ENCODE data around the gene ARHGAP40. TPM values are rescaled to one million over a fixed set of nuclear protein-coding genes. Genes with fewer than 3 reads are reported as not detected.

The ARHGAP40 gene
- total and polyA plus RNA-seq, 2 of the 13 experiments (the other 11 are each of a cell fraction or from before 2014, with no cell fraction given): 0.75 to 2.1 TPM

DNA sequence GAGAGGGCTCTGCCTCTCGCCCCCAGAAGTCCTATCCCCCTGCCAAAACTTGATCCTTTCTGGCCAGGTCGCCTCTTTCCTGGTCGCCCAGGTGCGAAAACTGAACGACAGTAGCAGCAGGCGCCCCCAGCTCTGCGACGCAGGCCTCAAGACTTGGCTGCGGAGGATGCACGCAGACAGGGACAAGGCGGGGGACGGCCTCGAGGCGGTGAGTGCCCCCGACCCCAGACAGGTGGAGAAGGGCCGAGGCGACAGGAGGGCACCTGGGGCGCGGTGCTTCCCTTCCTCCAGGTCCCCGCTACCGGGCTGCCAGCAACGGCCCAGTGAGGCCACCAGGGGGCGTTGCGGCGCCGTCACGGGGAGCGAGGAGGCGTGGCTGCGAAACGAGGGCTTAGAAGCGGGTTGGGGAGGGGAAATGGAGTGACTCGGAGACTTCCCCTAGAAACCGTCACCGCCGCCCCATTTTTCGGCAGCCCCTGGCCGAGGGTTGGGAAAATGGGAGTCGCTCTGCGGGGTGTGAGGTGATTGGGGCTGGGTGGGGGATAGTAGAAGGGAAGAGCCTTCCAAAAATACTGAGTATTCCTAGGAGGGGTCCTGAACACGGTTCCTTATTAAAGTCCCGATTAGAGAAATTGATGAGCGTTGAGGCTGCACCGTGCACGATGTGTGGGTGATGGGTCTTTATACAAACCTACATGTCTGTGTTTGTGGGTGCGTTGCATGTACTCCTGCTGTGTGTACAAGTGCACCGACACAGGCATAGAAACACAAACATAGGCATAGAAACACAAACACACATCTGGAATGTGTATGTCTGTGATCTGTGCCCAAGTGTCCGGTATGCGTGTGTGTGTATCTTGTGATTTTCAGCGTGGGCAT lies 44.6 kb downstream of the ARHGAP40 start (continued):
- TF ChIP-seq, protein P1, sequence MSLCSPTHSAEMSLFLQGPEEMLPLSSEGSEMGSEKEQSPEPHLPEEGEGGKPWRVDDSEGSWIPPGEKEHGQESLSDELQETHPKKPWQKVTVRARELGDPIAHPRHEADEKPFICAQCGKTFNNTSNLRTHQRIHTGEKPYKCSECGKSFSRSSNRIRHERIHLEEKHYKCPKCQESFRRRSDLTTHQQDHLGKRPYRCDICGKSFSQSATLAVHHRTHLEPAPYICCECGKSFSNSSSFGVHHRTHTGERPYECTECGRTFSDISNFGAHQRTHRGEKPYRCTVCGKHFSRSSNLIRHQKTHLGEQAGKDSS (CRISPR knock-in tag; IDR thresholded peaks at IDR 0.05; ENCODE audit: borderline replicate concordance, low read depth): peak; percentile 91
- TF ChIP-seq ZNF101 (CRISPR knock-in tag; IDR thresholded peaks at IDR 0.05; ENCODE audit: borderline replicate concordance, low read depth) (no peak), SMYD3 (CRISPR knock-in tag; IDR thresholded peaks at IDR 0.05) (no peak), ZNF790 (CRISPR knock-in tag; IDR thresholded peaks at IDR 0.05; ENCODE audit: borderline replicate concordance) (no peak), JUNB (CRISPR knock-in tag; IDR thresholded peaks at IDR 0.05; ENCODE audit: borderline replicate concordance) (no peak), HIVEP1 (CRISPR knock-in tag; IDR thresholded peaks at IDR 0.05) (peak; percentile 52; the same call in 1 of the 2 replicates), ZSCAN30 (CRISPR knock-in tag; IDR thresholded peaks at IDR 0.05) (no peak), ZNF776 (CRISPR knock-in tag; IDR thresholded peaks at IDR 0.05) (no peak), ZNF510 (CRISPR knock-in tag; IDR thresholded peaks at IDR 0.05; ENCODE audit: low read depth) (no peak), ZNF296 (CRISPR knock-in tag; conservative IDR thresholded peaks at IDR 0.05) (no peak), JUND (CRISPR knock-in tag; IDR thresholded peaks at IDR 0.05) (0 out of 2 replicates have a peak, but pooled peaks have one; percentile 31), TSC22D2 (CRISPR knock-in tag; IDR thresholded peaks at IDR 0.05; ENCODE audit: borderline replicate concordance) (peak; percentile 94; the same call in 1 of the 2 replicates), TAF15 (IDR thresholded peaks at IDR 0.05; ENCODE audit: low read depth, low read length, poor library complexity, severe bottlenecking) (no peak), ZNF569 (CRISPR knock-in tag; IDR thresholded peaks at IDR 0.05; ENCODE audit: borderline replicate concordance) (no peak), ZNF337 (CRISPR knock-in tag; IDR thresholded peaks at IDR 0.05; ENCODE audit: borderline replicate concordance, low read depth) (no peak), ZNF879 (CRISPR knock-in tag; IDR thresholded peaks at IDR 0.05) (no peak), ZNF484 (CRISPR knock-in tag; IDR thresholded peaks at IDR 0.05; ENCODE audit: borderline replicate concordance, low read depth) (no peak; the same call in 1 of the 2 replicates), GABPA (IDR thresholded peaks at IDR 0.05; ENCODE audit: low read depth, low read length) (no peak), GABPA (CRISPR knock-in tag; IDR thresholded peaks at IDR 0.05; ENCODE audit: low read depth) (no peak)
- TF ChIP-seq, protein P2, sequence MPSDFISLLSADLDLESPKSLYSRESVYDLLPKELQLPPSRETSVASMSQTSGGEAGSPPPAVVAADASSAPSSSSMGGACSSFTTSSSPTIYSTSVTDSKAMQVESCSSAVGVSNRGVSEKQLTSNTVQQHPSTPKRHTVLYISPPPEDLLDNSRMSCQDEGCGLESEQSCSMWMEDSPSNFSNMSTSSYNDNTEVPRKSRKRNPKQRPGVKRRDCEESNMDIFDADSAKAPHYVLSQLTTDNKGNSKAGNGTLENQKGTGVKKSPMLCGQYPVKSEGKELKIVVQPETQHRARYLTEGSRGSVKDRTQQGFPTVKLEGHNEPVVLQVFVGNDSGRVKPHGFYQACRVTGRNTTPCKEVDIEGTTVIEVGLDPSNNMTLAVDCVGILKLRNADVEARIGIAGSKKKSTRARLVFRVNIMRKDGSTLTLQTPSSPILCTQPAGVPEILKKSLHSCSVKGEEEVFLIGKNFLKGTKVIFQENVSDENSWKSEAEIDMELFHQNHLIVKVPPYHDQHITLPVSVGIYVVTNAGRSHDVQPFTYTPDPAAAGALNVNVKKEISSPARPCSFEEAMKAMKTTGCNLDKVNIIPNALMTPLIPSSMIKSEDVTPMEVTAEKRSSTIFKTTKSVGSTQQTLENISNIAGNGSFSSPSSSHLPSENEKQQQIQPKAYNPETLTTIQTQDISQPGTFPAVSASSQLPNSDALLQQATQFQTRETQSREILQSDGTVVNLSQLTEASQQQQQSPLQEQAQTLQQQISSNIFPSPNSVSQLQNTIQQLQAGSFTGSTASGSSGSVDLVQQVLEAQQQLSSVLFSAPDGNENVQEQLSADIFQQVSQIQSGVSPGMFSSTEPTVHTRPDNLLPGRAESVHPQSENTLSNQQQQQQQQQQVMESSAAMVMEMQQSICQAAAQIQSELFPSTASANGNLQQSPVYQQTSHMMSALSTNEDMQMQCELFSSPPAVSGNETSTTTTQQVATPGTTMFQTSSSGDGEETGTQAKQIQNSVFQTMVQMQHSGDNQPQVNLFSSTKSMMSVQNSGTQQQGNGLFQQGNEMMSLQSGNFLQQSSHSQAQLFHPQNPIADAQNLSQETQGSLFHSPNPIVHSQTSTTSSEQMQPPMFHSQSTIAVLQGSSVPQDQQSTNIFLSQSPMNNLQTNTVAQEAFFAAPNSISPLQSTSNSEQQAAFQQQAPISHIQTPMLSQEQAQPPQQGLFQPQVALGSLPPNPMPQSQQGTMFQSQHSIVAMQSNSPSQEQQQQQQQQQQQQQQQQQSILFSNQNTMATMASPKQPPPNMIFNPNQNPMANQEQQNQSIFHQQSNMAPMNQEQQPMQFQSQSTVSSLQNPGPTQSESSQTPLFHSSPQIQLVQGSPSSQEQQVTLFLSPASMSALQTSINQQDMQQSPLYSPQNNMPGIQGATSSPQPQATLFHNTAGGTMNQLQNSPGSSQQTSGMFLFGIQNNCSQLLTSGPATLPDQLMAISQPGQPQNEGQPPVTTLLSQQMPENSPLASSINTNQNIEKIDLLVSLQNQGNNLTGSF (CRISPR knock-in tag; IDR thresholded peaks at IDR 0.05): peak; percentile 42; the same call in 1 of the 2 replicates
- TF ChIP-seq, protein P3, sequence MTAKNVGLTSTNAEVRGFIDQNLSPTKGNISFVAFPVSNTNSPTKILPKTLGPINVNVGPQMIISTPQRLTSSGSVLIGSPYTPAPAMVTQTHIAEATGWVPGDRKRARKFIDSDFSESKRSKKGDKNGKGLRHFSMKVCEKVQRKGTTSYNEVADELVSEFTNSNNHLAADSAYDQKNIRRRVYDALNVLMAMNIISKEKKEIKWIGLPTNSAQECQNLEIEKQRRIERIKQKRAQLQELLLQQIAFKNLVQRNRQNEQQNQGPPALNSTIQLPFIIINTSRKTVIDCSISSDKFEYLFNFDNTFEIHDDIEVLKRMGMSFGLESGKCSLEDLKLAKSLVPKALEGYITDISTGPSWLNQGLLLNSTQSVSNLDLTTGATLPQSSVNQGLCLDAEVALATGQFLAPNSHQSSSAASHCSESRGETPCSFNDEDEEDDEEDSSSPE (CRISPR knock-in tag; IDR thresholded peaks at IDR 0.05): 0 out of 2 replicates have a peak, but pooled peaks have one; percentile 39
